H9 (cell line): Measurements from ENCODE around the gene PIK3R4. TPM values are rescaled to one million over a fixed set of nuclear protein-coding genes. Genes with fewer than 3 reads are reported as not detected.

Experiments used
- DNase-seq: peaks from one replicate; pipeline ENCODE4 v3.0.0-alpha.2; 2017
- H2AFZ ChIP-seq: one replicate; pipeline ENCODE4 v1.6.1; 2013; ENCODE audit warnings: mild to moderate bottlenecking, low read length, control low read depth, moderate library complexity
- H2AK5ac ChIP-seq: 2 replicates; pipeline ENCODE4 v1.6.1; 2013; ENCODE audit warnings: low read length, control low read depth, mixed read lengths; ENCODE audit not compliant: insufficient read length
- H2BK120ac ChIP-seq: one replicate; pipeline ENCODE4 v1.6.1; 2013; ENCODE audit warnings: low read depth, mild to moderate bottlenecking, low read length, control low read depth, inconsistent platforms; ENCODE audit not compliant: poor library complexity, severe bottlenecking
- H2BK12ac ChIP-seq: 2 replicates; pipeline ENCODE4 v1.6.1; 2013; ENCODE audit warnings: low read length, control low read depth, mixed read lengths, low read depth; ENCODE audit not compliant: insufficient read length
- H2BK15ac ChIP-seq: 2 replicates; pipeline ENCODE4 v1.6.1; 2013; ENCODE audit warnings: low read depth, low read length, control low read depth
- H2BK20ac ChIP-seq: one replicate; pipeline ENCODE4 v1.6.1; 2013; ENCODE audit warnings: low read depth, mild to moderate bottlenecking, low read length, control low read depth, inconsistent platforms; ENCODE audit not compliant: poor library complexity, severe bottlenecking
- H2BK5ac ChIP-seq: 2 replicates; pipeline ENCODE4 v1.6.1; 2013; ENCODE audit warnings: low read length, control low read depth, mixed read lengths; ENCODE audit not compliant: insufficient read length
- H3K14ac ChIP-seq: 2 replicates; pipeline ENCODE4 v1.6.1; 2013; ENCODE audit warnings: low read length, control low read depth; ENCODE audit not compliant: insufficient read depth
- H3K18ac ChIP-seq: 2 replicates; pipeline ENCODE4 v1.6.1; 2013; ENCODE audit warnings: low read depth, mild to moderate bottlenecking, mixed read lengths, low read length, control low read depth; ENCODE audit not compliant: insufficient read length
- H3K23ac ChIP-seq: 2 replicates; pipeline ENCODE4 v1.6.1; 2013; ENCODE audit warnings: low read length, control low read depth, mixed read lengths, low read depth; ENCODE audit not compliant: insufficient read length
- H3K23me2 ChIP-seq: 2 replicates; pipeline ENCODE4 v1.6.1; 2013; ENCODE audit warnings: low read depth, mild to moderate bottlenecking, mixed read lengths, low read length, control low read depth; ENCODE audit not compliant: insufficient read length, poor library complexity, severe bottlenecking
- H3K27ac ChIP-seq: 2 replicates; pipeline ENCODE4 v1.5.1; 2013; ENCODE audit warnings: low read length, control low read depth, mixed read lengths, low read depth; ENCODE audit not compliant: insufficient read length
- H3K27me3 ChIP-seq: 2 replicates; pipeline ENCODE4 v1.6.1; 2013; ENCODE audit warnings: low read length, control low read depth, inconsistent platforms; ENCODE audit not compliant: insufficient read depth
- H3K4ac ChIP-seq: 2 replicates; pipeline ENCODE4 v1.6.1; 2013; ENCODE audit warnings: low read depth, mild to moderate bottlenecking, control low read depth, inconsistent platforms, low read length, moderate library complexity
- H3K4me1 ChIP-seq: 2 replicates; pipeline ENCODE4 v1.6.1; 2013; ENCODE audit warnings: low read length, control low read depth, inconsistent platforms; ENCODE audit not compliant: insufficient read depth
- H3K4me2 ChIP-seq: 2 replicates; pipeline ENCODE4 v1.6.1; 2013; ENCODE audit warnings: low read length, control low read depth, mixed read lengths; ENCODE audit not compliant: insufficient read length, insufficient read depth
- H3K56ac ChIP-seq: 2 replicates; pipeline ENCODE4 v1.6.1; 2013; ENCODE audit warnings: low read depth, mild to moderate bottlenecking, mixed read lengths, low read length, control low read depth; ENCODE audit not compliant: insufficient read length
- H3K79me1 ChIP-seq: 2 replicates; pipeline ENCODE4 v1.6.1; 2013; ENCODE audit warnings: low read depth, mild to moderate bottlenecking, moderate library complexity, low read length, control low read depth, inconsistent platforms; ENCODE audit not compliant: insufficient read depth, poor library complexity, severe bottlenecking
- H3K79me2 ChIP-seq: 2 replicates; pipeline ENCODE4 v1.6.1; 2013; ENCODE audit warnings: low read length, control low read depth, inconsistent platforms; ENCODE audit not compliant: insufficient read depth
- H3K9ac ChIP-seq: 2 replicates; pipeline ENCODE4 v1.6.1; 2013; ENCODE audit warnings: low read length, control low read depth, mixed read lengths; ENCODE audit not compliant: insufficient read length; ENCODE audit errors: extremely low read depth
- H3K9me3 ChIP-seq: one replicate; pipeline ENCODE4 v1.6.1; 2013; ENCODE audit warnings: low read depth, low read length, inconsistent platforms; ENCODE audit not compliant: control insufficient read depth
- H3T11ph ChIP-seq: one replicate; pipeline ENCODE4 v1.6.1; 2013; ENCODE audit warnings: mild to moderate bottlenecking, low read length, control low read depth, inconsistent platforms
- H4K20me1 ChIP-seq: one replicate; pipeline ENCODE4 v1.6.1; 2013; ENCODE audit not compliant: control insufficient read depth, insufficient read length, insufficient read depth
- H4K5ac ChIP-seq: 2 replicates; pipeline ENCODE4 v1.6.1; 2013; ENCODE audit warnings: low read depth, mild to moderate bottlenecking, mixed read lengths, low read length, control low read depth; ENCODE audit not compliant: insufficient read length
- H4K8ac ChIP-seq: replicated peaks from 2 replicates; pipeline ENCODE4 v1.6.1; 2013; ENCODE audit warnings: low read length, control low read depth, mixed read lengths, low read depth; ENCODE audit not compliant: insufficient read length
- H4K91ac ChIP-seq: 2 replicates; pipeline ENCODE4 v1.6.1; 2013; ENCODE audit warnings: low read depth, mild to moderate bottlenecking, moderate library complexity, mixed read lengths, low read length, control low read depth; ENCODE audit not compliant: insufficient read length
- H3K27ac Mint-ChIP-seq, 3 experiments: 2 replicates in 2 of 3; 3 replicates in 1 of 3; pipeline ENCODE4 v1.8.0; 2020 to 2021; ENCODE audit warnings: mixed read lengths in 3 of 3, mild to moderate bottlenecking in 1 of 3, moderate library complexity in 1 of 3
- H3K27me3 Mint-ChIP-seq: 2 replicates; pipeline ENCODE4 v1.8.0; 2021; ENCODE audit warnings: low read depth, mild to moderate bottlenecking, moderate library complexity, mixed read lengths
- H3K36me3 Mint-ChIP-seq, 3 experiments: 2 replicates in 2 of 3; 3 replicates in 1 of 3; pipeline ENCODE4 v1.8.0; 2020 to 2021; ENCODE audit warnings: low read depth in 3 of 3, mixed read lengths in 3 of 3; ENCODE audit not compliant: insufficient read depth in 1 of 3
- H3K4me1 Mint-ChIP-seq, 2 experiments: 2 replicates each; pipeline ENCODE4 v1.8.0; 2020; ENCODE audit warnings: mixed read lengths in 2 of 2
- H3K4me3 Mint-ChIP-seq, 2 experiments: 2 replicates in 1 of 2; 3 replicates in 1 of 2; pipeline ENCODE4 v1.8.0; 2020 to 2021; ENCODE audit warnings: mild to moderate bottlenecking in 2 of 2, mixed read lengths in 2 of 2, moderate library complexity in 1 of 2
- H3K9me3 Mint-ChIP-seq, 2 experiments: 2 replicates in 1 of 2; 3 replicates in 1 of 2; pipeline ENCODE4 v1.8.0; 2020; ENCODE audit warnings: mild to moderate bottlenecking in 2 of 2, mixed read lengths in 2 of 2, moderate library complexity in 1 of 2
- WGBS: extraction: QIAGEN DNeasy Blood & Tissue Kit; methylation state at CpG from one replicate; pipeline ENCODE4 v1.1.7; 2013; ENCODE audit warnings: missing lambda C conversion rate, low lambda C conversion rate, mixed read lengths; ENCODE audit not compliant: insufficient read length; ENCODE audit errors: extremely low coverage; 5-methylcytosine and 5-hydroxymethylcytosine counted together
- total RNA-seq: library from RNA; stranded (reverse); gene quantifications from 2 replicates; pipeline ENCODE4 v1.2.1, GENCODE V29; 2021
- TF ChIP-seq, protein P1 (sequence below): fragments of 200-600 bp; sonication (generic); conservative IDR thresholded peaks from 3 replicates; pipeline ENCODE4 v1.8.0; 2021; ENCODE audit warnings: antibody characterized with exemption, mild to moderate bottlenecking

PIK3R4 gene
- total RNA-seq, 1 experiment from 2014 or later = 28.6 TPM

GRCh38 chr3:130755666-130756065 lies 9.0 kb upstream of the PIK3R4 start:
- no peak overlapping the region for H3K4ac ChIP-seq
- H4K91ac ChIP-seq = no peak overlapping the region
- H2BK15ac ChIP-seq = no peak overlapping the region
- TF ChIP-seq, protein P1, sequence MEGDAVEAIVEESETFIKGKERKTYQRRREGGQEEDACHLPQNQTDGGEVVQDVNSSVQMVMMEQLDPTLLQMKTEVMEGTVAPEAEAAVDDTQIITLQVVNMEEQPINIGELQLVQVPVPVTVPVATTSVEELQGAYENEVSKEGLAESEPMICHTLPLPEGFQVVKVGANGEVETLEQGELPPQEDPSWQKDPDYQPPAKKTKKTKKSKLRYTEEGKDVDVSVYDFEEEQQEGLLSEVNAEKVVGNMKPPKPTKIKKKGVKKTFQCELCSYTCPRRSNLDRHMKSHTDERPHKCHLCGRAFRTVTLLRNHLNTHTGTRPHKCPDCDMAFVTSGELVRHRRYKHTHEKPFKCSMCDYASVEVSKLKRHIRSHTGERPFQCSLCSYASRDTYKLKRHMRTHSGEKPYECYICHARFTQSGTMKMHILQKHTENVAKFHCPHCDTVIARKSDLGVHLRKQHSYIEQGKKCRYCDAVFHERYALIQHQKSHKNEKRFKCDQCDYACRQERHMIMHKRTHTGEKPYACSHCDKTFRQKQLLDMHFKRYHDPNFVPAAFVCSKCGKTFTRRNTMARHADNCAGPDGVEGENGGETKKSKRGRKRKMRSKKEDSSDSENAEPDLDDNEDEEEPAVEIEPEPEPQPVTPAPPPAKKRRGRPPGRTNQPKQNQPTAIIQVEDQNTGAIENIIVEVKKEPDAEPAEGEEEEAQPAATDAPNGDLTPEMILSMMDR = no peak
- WGBS = no CpG with 5 or more reads among the region's 5 CpGs
- no peaks in the 10 kb centered on the region for H3K79me2 ChIP-seq
- H3K56ac ChIP-seq = no peak overlapping the region
- DNase-seq = no peak
- H3K27me3 ChIP-seq = no peaks in the 10 kb centered on the region
- no peak overlapping the region for H3K9ac ChIP-seq
- H2BK5ac ChIP-seq = no peak overlapping the region
- H3K18ac ChIP-seq = no peak overlapping the region
- H3K4me1 Mint-ChIP-seq = peaks cover 0 to 2% of the 10 kb centered on the region in 2 experiments; a peak in 1 of 4 replicates
- no peak overlapping the region for H3K23ac ChIP-seq
- H2AK5ac ChIP-seq = no peak overlapping the region
- H3T11ph ChIP-seq = no peak overlapping the region
- no peak overlapping the region for H4K8ac ChIP-seq
- no peaks in the 10 kb centered on the region for H4K20me1 ChIP-seq
- no peaks in the 10 kb centered on the region for H3K9me3 ChIP-seq
- no peak overlapping the region for H2BK12ac ChIP-seq
- no peaks in the 10 kb centered on the region for H3K79me1 ChIP-seq
- H4K5ac ChIP-seq = no peak overlapping the region
- H3K27me3 Mint-ChIP-seq = no peaks in the 10 kb centered on the region
- H3K4me3 Mint-ChIP-seq = no peak overlapping the region
- no peaks in the 10 kb centered on the region for H3K36me3 Mint-ChIP-seq
- H3K14ac ChIP-seq = no peak overlapping the region
- H3K4me1 ChIP-seq = no peaks in the 10 kb centered on the region
- H2AFZ ChIP-seq = no peak overlapping the region
- no peak overlapping the region for H3K27ac ChIP-seq
- no peaks in the 10 kb centered on the region for H3K23me2 ChIP-seq
- H3K27ac Mint-ChIP-seq = no peak overlapping the region
- H2BK20ac ChIP-seq = no peak overlapping the region
- H2BK120ac ChIP-seq = no peak overlapping the region
- no peaks in the 10 kb centered on the region for H3K9me3 Mint-ChIP-seq
- H3K4me2 ChIP-seq = no peak overlapping the region
